NCI-H128 (cell line): ENCODE results near the gene GATD1.

ENCODE experiments used
- DNase-seq: peaks from one replicate; lab custom pipeline; 2025; ENCODE audit not compliant: unreplicated experiment; lab: John Stamatoyannopoulos, UW

GATD1 gene

GRCh38 chr11:796565-797295 is 19.4 kb upstream of the GATD1 start:
- no peak for DNase-seq

- no peak for DNase-seq
These were observed 18.6 kb upstream of the GATD1 start for GRCh38 chr11:795634-796564.

- no peak for DNase-seq
These were observed 17.7 kb upstream of the GATD1 start for GRCh38 chr11:794766-795633.

- no peak for DNase-seq
These were observed 16.9 kb upstream of the GATD1 start for GRCh38 chr11:794013-794765.

GRCh38 chr11:793556-793955 is 16.3 kb upstream of the GATD1 start:
- no peak for DNase-seq

GRCh38 chr11:792873-793272 is 15.6 kb upstream of the GATD1 start:
- DNase-seq = no peak

- no peak for DNase-seq
These were observed 15.2 kb upstream of the GATD1 start for GRCh38 chr11:792535-792821.

GRCh38 chr11:791658-792534 is 14.6 kb upstream of the GATD1 start:
- no peak for DNase-seq

GRCh38 chr11:790721-791564 is 13.7 kb upstream of the GATD1 start:
- DNase-seq = no peak

- peak; percentile 32 for DNase-seq
These were observed 12.7 kb upstream of the GATD1 start, which contains the start of gene CEND1 for GRCh38 chr11:789943-790342. Gene CEND1 (minus strand): TSS chr11:790090. CDS start chr11:788576, 1,514 bp downstream.

- no peak for DNase-seq
These were observed 12.0 kb upstream of the GATD1 start for GRCh38 chr11:788953-789940.

GRCh38 chr11:788009-788640 is 10.8 kb upstream of the GATD1 start:
- DNase-seq = no peak

GRCh38 chr11:787084-787675 is 9.9 kb upstream of the GATD1 start:
- no peak for DNase-seq

GRCh38 chr11:786235-787083 is 9.2 kb upstream of the GATD1 start:
- DNase-seq = no peak

GRCh38 chr11:783581-784015 is 6.3 kb upstream of the GATD1 start:
- peak; percentile 70 for DNase-seq
